Superior temporal gyrus (tissue), 1 donor: Measurements from ENCODE around the gene ZC3H8.
"Not testable (repeated sequence)": the region's sequence is repeated elsewhere in the genome, so short reads cannot be mapped to it uniquely, and the experiment has no call there.

Source experiments
- DNase-seq: peaks from one replicate; pipeline ENCODE4 v3.0.0-alpha.2; 2016; ENCODE audit errors: extremely low spot score

ZC3H8 gene

GRCh38 chr2:112259509-112260294 is 4.9 kb upstream of the ZC3H8 start:
- DNase-seq: peak; percentile 87

- DNase-seq: no peak
These were observed 2.7 kb upstream of the ZC3H8 start for GRCh38 chr2:112257575-112257974.

- DNase-seq: no peak
These were observed 1.8 kb upstream of the ZC3H8 start for GRCh38 chr2:112256654-112257053.

- peak; percentile 16 for DNase-seq
These were observed 1.0 kb upstream of the ZC3H8 start for GRCh38 chr2:112255875-112256274.

GRCh38 chr2:112253261-112253815 is 1.5 kb downstream of the ZC3H8 start:
- DNase-seq: no peak

GRCh38 chr2:112251271-112251670 is 3.6 kb downstream of the ZC3H8 start:
- no peak for DNase-seq

DNA sequence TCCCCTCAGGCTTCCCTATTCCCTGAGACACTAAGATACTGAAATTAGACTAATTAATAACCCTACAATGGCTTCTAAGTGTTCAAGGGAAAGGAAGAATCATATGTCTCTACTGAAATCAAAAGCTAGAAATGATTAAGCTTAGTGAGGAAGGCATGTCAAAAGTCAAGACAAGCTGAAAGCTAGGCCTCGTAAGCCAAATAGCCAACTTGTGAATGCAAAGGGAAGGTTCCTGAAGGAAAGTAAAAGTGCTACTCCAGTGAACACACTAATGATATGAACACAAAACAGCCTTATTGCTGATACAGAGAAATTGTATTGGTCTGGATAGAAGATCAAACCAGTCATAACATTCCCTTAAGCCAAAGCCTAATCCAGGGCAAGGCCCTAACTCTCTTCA is 10.0 kb downstream of the ZC3H8 start:
- no peak for DNase-seq

- no peak for DNase-seq
These were observed 11.6 kb downstream of the ZC3H8 start for GRCh38 chr2:112243233-112243632.

DNA sequence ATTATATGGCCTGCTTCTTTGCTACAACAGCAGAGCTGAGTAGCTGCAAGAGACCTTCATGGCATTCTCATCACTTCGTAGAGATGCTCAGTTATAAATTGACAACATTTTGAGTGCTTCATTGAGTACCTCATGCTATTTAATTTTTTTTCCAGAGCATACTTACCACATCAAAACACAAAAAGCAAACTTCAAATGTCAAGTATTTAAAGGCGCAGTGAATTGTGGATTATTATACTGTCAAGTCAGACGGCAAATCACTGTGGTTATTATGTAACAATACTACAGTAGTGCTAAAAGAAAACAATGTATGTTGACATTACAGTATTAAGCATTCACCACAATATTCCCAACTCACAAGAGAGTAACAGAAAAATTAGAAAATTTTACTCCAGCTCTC is 12.5 kb downstream of the ZC3H8 start:
- DNase-seq: no peak

DNA sequence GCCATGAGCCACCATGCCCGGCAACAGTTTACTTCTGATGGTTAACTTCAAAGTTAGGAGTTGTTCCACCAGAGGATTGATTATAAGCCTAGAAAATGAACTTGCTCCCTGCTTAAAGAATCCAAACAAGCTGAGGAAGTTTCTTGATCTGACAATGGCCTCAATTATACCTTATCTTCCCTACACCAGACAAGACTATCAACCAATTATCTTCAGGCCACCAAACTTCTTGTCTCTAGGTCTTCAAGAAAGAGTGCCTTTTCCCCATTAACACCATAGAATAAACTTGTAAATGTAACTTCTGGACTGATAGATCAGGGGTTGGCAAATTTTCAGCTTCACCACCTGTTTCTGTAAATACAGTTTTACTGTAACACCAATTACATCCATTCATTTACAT is 15.0 kb downstream of the ZC3H8 start:
- no peak for DNase-seq

- no peak for DNase-seq
These were observed 24.5 kb downstream of the ZC3H8 start for GRCh38 chr2:112230371-112230770.

- no peak for DNase-seq
These were observed 25.5 kb downstream of the ZC3H8 start for GRCh38 chr2:112229348-112229747.

GRCh38 chr2:112220831-112221230 is 34.0 kb downstream of the ZC3H8 start:
- DNase-seq: no peak

- DNase-seq: no peak
These were observed 34.7 kb downstream of the ZC3H8 start for GRCh38 chr2:112220186-112220585.

DNA sequence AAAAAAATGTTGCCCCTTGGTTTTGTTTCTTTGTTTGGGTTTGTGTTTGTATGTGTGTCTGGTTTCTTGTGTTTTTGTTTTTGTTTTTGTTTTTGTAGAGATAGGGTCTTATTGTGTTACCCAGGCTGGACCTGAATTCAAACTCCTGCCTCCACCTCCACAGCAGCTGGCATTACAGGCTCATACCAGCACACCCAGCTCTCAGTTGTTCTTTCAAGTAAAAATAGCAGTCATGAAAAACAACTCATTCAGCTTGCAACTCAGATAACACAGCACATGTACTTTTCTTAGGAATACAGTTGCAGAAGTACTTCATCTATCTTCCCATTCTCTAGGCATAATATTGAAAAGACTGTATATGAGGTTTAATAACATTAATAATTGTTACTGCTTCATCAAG is 37.0 kb downstream of the ZC3H8 start:
- no peak for DNase-seq

DNA sequence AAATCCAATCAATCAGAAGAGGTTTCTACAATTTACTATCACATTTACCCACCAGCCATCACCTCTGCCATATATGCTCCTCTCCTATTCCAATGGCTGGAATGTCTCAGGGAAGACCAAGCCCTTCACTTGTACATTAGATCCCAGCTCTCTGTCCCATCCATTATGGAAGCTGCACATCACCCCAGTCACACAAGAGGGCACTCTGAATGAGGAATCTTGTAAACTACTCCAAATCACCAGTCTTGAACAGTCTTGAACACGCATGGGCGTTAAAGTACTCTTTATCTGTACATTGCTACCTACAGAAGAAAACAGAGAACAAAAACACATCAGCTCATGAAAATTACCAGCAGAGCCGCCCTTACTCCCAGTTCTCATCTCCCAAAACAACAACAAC is 38.7 kb downstream of the ZC3H8 start:
- DNase-seq: no peak

DNA sequence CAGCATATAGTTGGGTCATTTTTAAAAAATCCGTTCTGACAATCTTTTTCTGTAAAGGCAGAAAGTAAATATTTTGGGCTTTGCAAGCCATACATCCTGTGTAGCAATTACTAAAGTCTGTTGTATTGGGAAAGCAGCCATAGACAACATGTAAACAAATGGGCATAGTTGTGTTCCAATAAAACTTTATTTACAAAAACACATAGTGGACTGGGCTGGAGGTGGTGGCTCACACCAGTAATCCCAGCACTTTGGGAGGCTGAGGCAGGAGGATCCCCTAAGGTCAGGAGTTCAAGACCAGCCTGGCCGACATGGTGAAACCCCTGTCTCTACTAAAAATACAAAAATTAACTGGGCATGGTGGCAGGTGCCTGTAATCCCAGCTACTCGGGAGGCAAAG is 46.9 kb downstream of the ZC3H8 start:
- DNase-seq: not testable (repeated sequence)

- no peak for DNase-seq
These were observed 50.4 kb downstream of the ZC3H8 start for GRCh38 chr2:112204411-112204810.

GRCh38 chr2:112201696-112202430 is 53.0 kb downstream of the ZC3H8 start:
- no peak for DNase-seq

GRCh38 chr2:112199188-112199587 is 55.7 kb downstream of the ZC3H8 start:
- no peak for DNase-seq

- no peak for DNase-seq
These were observed 56.1 kb downstream of the ZC3H8 start for GRCh38 chr2:112198780-112199179.

DNA sequence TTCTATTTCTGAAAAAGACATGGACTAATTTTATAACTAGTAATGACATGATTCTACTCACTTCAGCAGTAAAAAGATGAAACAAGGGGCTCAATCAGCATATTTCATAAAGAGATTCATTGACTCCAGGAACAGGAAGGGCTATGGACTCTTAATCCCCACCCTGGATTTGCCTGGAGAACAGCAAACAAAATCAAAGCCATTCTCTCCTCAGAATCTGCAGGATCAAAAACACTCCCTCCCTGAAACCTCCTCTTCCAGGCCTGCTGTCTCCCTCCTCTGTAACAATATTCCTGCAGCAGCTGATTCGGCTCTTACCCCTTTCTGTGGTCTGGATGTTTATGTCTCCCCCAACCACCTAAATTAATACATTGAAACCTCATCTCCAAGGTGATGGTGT is 57.0 kb downstream of the ZC3H8 start:
- DNase-seq: no peak

GRCh38 chr2:112195950-112196349 is 58.9 kb downstream of the ZC3H8 start:
- DNase-seq: no peak
